HL-60 (cell line): ENCODE measurements around the gene DYNC1I2.

Experiments
- DNase-seq, 2 experiments: peaks; one replicate each; pipeline ENCODE4 v3.0.0-alpha.2; 2010 to 2020; ENCODE audit warnings: low read depth in 1 of 2, low spot score in 1 of 2
- H3K27ac ChIP-seq: fragments of 250-450 bp; sonication (Bioruptor Pico); replicated peaks from 2 replicates; pipeline ENCODE4 v1.5.1; 2020; ENCODE audit warnings: mild to moderate bottlenecking, moderate library complexity
- H3K27me3 ChIP-seq: fragments of 250-450 bp; sonication (Bioruptor Pico); 2 replicates; pipeline ENCODE4 v1.5.1; 2021; ENCODE audit warnings: mild to moderate bottlenecking, moderate library complexity; ENCODE audit not compliant: insufficient read depth, poor library complexity, severe bottlenecking
- H3K4me3 ChIP-seq: replicated peaks from 2 replicates; pipeline ENCODE4 v1.5.1; 2011; ENCODE audit warnings: mild to moderate bottlenecking, control low read depth, low read length; ENCODE audit not compliant: insufficient read depth
- GABPA ChIP-seq: IDR thresholded peaks from 2 replicates; pipeline ENCODE4 v1.6.1; 2012; ENCODE audit warnings: low read depth
- POLR2AphosphoS5 ChIP-seq: IDR thresholded peaks from 2 replicates; pipeline ENCODE4 v1.6.1; 2012; ENCODE audit warnings: low read depth
- REST ChIP-seq: IDR thresholded peaks from 2 replicates; pipeline ENCODE4 v1.6.1; 2012; ENCODE audit warnings: low read depth; ENCODE audit not compliant: insufficient replicate concordance
- SPI1 ChIP-seq: IDR thresholded peaks from 2 replicates; pipeline ENCODE4 v1.6.1; 2012; ENCODE audit warnings: low read depth, mild to moderate bottlenecking, borderline replicate concordance
- TF ChIP-seq, protein P1 (sequence below): IDR thresholded peaks from one replicate; pipeline ENCODE4 v1.5.1; 2011; ENCODE audit warnings: low read length, control low read depth, inconsistent platforms; ENCODE audit not compliant: insufficient read depth

Gene DYNC1I2

DNA sequence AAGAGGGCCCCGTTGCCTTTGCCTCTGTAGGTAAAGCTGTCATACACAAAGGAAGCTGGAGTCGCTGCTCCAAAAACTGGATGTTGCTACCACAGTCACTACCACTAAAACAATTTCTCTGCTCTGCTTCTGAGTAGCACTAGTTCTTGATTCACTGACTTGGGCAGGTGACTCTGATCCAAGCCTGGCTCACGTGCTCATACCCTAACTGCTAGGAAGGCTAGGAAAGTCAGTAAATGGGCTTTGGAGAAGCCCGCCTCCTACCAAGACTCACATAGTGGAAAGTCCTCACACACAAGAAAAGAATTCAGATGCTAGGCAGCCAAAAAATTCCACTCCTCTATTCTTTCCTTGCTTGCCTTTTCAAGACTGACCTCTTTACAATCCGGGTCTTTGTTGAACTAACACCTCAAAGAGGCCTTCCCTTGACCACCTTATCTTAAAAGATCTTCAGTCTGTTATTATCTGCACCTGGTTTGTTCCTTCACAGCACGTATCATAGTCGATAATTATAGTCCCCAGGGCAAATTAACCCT, 11.4 kb upstream of the DYNC1I2 start:
- no peak overlapping the region for H3K27ac ChIP-seq
- DNase-seq: no peak
- H3K27me3 ChIP-seq: no peaks in the 10 kb centered on the region
- TF ChIP-seq REST: no peak
- TF ChIP-seq, protein P1, sequence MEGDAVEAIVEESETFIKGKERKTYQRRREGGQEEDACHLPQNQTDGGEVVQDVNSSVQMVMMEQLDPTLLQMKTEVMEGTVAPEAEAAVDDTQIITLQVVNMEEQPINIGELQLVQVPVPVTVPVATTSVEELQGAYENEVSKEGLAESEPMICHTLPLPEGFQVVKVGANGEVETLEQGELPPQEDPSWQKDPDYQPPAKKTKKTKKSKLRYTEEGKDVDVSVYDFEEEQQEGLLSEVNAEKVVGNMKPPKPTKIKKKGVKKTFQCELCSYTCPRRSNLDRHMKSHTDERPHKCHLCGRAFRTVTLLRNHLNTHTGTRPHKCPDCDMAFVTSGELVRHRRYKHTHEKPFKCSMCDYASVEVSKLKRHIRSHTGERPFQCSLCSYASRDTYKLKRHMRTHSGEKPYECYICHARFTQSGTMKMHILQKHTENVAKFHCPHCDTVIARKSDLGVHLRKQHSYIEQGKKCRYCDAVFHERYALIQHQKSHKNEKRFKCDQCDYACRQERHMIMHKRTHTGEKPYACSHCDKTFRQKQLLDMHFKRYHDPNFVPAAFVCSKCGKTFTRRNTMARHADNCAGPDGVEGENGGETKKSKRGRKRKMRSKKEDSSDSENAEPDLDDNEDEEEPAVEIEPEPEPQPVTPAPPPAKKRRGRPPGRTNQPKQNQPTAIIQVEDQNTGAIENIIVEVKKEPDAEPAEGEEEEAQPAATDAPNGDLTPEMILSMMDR: no peak
- no peak for TF ChIP-seq GABPA
- TF ChIP-seq SPI1: no peak
- TF ChIP-seq POLR2AphosphoS5: no peak
- no peak overlapping the region for H3K4me3 ChIP-seq

DNA sequence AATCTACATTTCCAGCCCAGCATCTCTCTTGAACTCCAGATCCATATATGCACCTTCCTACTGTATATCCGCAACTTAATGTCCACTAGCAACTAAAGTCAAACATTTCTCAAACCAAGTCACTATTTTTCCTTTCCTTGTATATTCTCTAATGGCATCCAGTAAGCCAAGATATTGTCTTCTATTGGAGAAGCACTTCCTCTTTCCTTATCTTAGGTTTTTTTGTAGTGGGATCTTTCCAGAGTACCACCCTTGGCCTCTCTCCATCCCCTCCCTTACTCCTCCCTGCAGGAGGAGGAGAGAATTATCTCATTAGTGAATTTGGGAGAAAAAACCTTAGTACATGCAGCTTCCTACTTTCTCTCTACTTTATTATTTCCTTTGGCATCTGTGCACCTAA, 8.7 kb upstream of the DYNC1I2 start:
- TF ChIP-seq REST (no peak), SPI1 (peak; percentile 86)
- Histone ChIP-seq H3K27me3 (no peaks in the 10 kb centered on the region), H3K4me3 (no peak overlapping the region), H3K27ac (no peak overlapping the region)
- no peak for DNase-seq

GRCh38 chr2:171688129-171688465, 828 bp downstream of the DYNC1I2 start:
- no peaks in the 10 kb centered on the region for H3K27me3 ChIP-seq
- H3K27ac ChIP-seq: peak overlapping the region; percentile 90
- DNase-seq: no peak
- TF ChIP-seq, protein P1: no peak
- TF ChIP-seq GABPA (no peak), POLR2AphosphoS5 (no peak), SPI1 (no peak), REST (no peak)
- peak overlapping the region; percentile 70 for H3K4me3 ChIP-seq

GRCh38 chr2:171692331-171692730, 5.1 kb downstream of the DYNC1I2 start:
- TF ChIP-seq REST (no peak), GABPA (no peak), SPI1 (no peak), POLR2AphosphoS5 (no peak)
- TF ChIP-seq, protein P1: no peak
- no peak overlapping the region for H3K4me3 ChIP-seq

More at GRCh38 chr2:171692331-171692730, 5.1 kb downstream of the DYNC1I2 start:
- H3K27me3 ChIP-seq: no peaks in the 10 kb centered on the region
- no peak for DNase-seq
- H3K27ac ChIP-seq: no peak overlapping the region
